ENCODE measurements around the gene CAB39. TPM values are rescaled to one million over a fixed set of nuclear protein-coding genes. Genes with fewer than 3 reads are reported as not detected.
A peak's percentile ranks its signal among the peaks of the same experiment; 100 is the strongest.

CAB39 gene
- total RNA-seq, 1 donor from 2014 or later: 66.6 TPM

GRCh38 chr2:230732914-230733401 is 20.3 kb downstream of the CAB39 start:
- H3K27me3 ChIP-seq (ENCODE audit: insufficient read depth, low read length): no peaks in the 10 kb centered on the region
- no peak overlapping the region for H2AFZ ChIP-seq (ENCODE audit: low read depth, low read length)
- peaks cover 4% of the 10 kb centered on the region for H3K36me3 ChIP-seq (ENCODE audit: insufficient read depth, low read length)
- no peak for TF ChIP-seq CTCF (IDR thresholded peaks at IDR 0.05; ENCODE audit: insufficient read depth, low read depth, low read length)
- no peak for TF ChIP-seq EZH2 (IDR thresholded peaks at IDR 0.05; ENCODE audit: insufficient read depth, low read length)
- H3K4me1 ChIP-seq (ENCODE audit: insufficient read depth, low read length): no peaks in the 10 kb centered on the region
- no peak overlapping the region for H3K4me3 Mint-ChIP-seq (ENCODE audit: unreplicated experiment)
- H3K9me3 ChIP-seq (ENCODE audit: insufficient read depth, low read depth, low read length): no peaks in the 10 kb centered on the region
- no peak overlapping the region for H3K4me3 ChIP-seq (ENCODE audit: insufficient read depth, low read depth, low read length)
- peaks cover 88% of the 10 kb centered on the region for H4K20me1 ChIP-seq (ENCODE audit: insufficient read depth, low read length)
- H3K4me1 Mint-ChIP-seq (ENCODE audit: low read depth, unreplicated experiment): peaks cover 22% of the 10 kb centered on the region
- FAIRE-seq (no peak), DNase-seq (ENCODE audit: low read depth) (no peak)
- peaks cover 98% of the 10 kb centered on the region for H3K79me2 ChIP-seq (ENCODE audit: insufficient read depth, low read length)
- no peak overlapping the region for H3K27ac ChIP-seq (ENCODE audit: low read depth, low read length)
- no peak overlapping the region for H3K4me2 ChIP-seq (ENCODE audit: low read length)
- H3K9ac ChIP-seq (ENCODE audit: low read length): no peak overlapping the region
- H3K9me3 Mint-ChIP-seq (ENCODE audit: unreplicated experiment): no peaks in the 10 kb centered on the region
- peak overlapping the region; percentile 19 for H3K27ac Mint-ChIP-seq (ENCODE audit: unreplicated experiment)
- H3K27me3 Mint-ChIP-seq (ENCODE audit: low read depth, unreplicated experiment): no peaks in the 10 kb centered on the region
- H3K36me3 Mint-ChIP-seq (ENCODE audit: low read depth, unreplicated experiment): peaks cover 10% of the 10 kb centered on the region

GRCh38 chr2:230734247-230735175 is 21.9 kb downstream of the CAB39 start:
- H2AFZ ChIP-seq (ENCODE audit: low read depth, low read length): no peak overlapping the region
- Mint-ChIP-seq H3K36me3 (ENCODE audit: low read depth, unreplicated experiment) (peaks cover 8% of the 10 kb centered on the region), H3K4me3 (ENCODE audit: unreplicated experiment) (no peak overlapping the region), H3K9me3 (ENCODE audit: unreplicated experiment) (no peaks in the 10 kb centered on the region), H3K4me1 (ENCODE audit: low read depth, unreplicated experiment) (peaks cover 33% of the 10 kb centered on the region), H3K27me3 (ENCODE audit: low read depth, unreplicated experiment) (no peaks in the 10 kb centered on the region), H3K27ac (ENCODE audit: unreplicated experiment) (peak overlapping the region; percentile 30)
- H3K36me3 ChIP-seq (ENCODE audit: insufficient read depth, low read length): peaks cover 4% of the 10 kb centered on the region
- no peak for FAIRE-seq
- H3K9me3 ChIP-seq (ENCODE audit: insufficient read depth, low read depth, low read length): no peaks in the 10 kb centered on the region
- H3K4me1 ChIP-seq (ENCODE audit: insufficient read depth, low read length): peaks cover 7% of the 10 kb centered on the region
- H3K27ac ChIP-seq (ENCODE audit: low read depth, low read length): no peak overlapping the region
- no peaks in the 10 kb centered on the region for H3K27me3 ChIP-seq (ENCODE audit: insufficient read depth, low read length)
- no peak overlapping the region for H3K4me3 ChIP-seq (ENCODE audit: insufficient read depth, low read depth, low read length)
- H3K79me2 ChIP-seq (ENCODE audit: insufficient read depth, low read length): peaks cover 98% of the 10 kb centered on the region
- no peak for DNase-seq (ENCODE audit: low read depth)
- H3K9ac ChIP-seq (ENCODE audit: low read length): no peak overlapping the region
- H3K4me2 ChIP-seq (ENCODE audit: low read length): no peak overlapping the region
- TF ChIP-seq CTCF (IDR thresholded peaks at IDR 0.05; ENCODE audit: insufficient read depth, low read depth, low read length) (no peak), EZH2 (IDR thresholded peaks at IDR 0.05; ENCODE audit: insufficient read depth, low read length) (no peak)
- H4K20me1 ChIP-seq (ENCODE audit: insufficient read depth, low read length): peaks cover 89% of the 10 kb centered on the region

- Histone ChIP-seq H3K27me3 (ENCODE audit: insufficient read depth, low read length) (no peaks in the 10 kb centered on the region), H3K79me2 (ENCODE audit: insufficient read depth, low read length) (peaks cover 98% of the 10 kb centered on the region), H2AFZ (ENCODE audit: low read depth, low read length) (no peak overlapping the region), H3K9ac (ENCODE audit: low read length) (no peak overlapping the region), H3K4me2 (ENCODE audit: low read length) (no peak overlapping the region), H3K9me3 (ENCODE audit: insufficient read depth, low read depth, low read length) (no peaks in the 10 kb centered on the region), H3K4me3 (ENCODE audit: insufficient read depth, low read depth, low read length) (no peak overlapping the region), H3K4me1 (ENCODE audit: insufficient read depth, low read length) (peaks cover 7% of the 10 kb centered on the region), H3K36me3 (ENCODE audit: insufficient read depth, low read length) (peaks cover 4% of the 10 kb centered on the region), H3K27ac (ENCODE audit: low read depth, low read length) (no peak overlapping the region), H4K20me1 (ENCODE audit: insufficient read depth, low read length) (peaks cover 93% of the 10 kb centered on the region)
- H3K9me3 Mint-ChIP-seq (ENCODE audit: unreplicated experiment): no peaks in the 10 kb centered on the region
- no peak overlapping the region for H3K27ac Mint-ChIP-seq (ENCODE audit: unreplicated experiment)
- peaks cover 10% of the 10 kb centered on the region for H3K36me3 Mint-ChIP-seq (ENCODE audit: low read depth, unreplicated experiment)
- FAIRE-seq (no peak), DNase-seq (ENCODE audit: low read depth) (no peak)
- H3K4me1 Mint-ChIP-seq (ENCODE audit: low read depth, unreplicated experiment): peaks cover 33% of the 10 kb centered on the region
- no peak for TF ChIP-seq CTCF (IDR thresholded peaks at IDR 0.05; ENCODE audit: insufficient read depth, low read depth, low read length)
- no peak for TF ChIP-seq EZH2 (IDR thresholded peaks at IDR 0.05; ENCODE audit: insufficient read depth, low read length)
- H3K27me3 Mint-ChIP-seq (ENCODE audit: low read depth, unreplicated experiment): no peaks in the 10 kb centered on the region
- peak overlapping the region; percentile 17 for H3K4me3 Mint-ChIP-seq (ENCODE audit: unreplicated experiment)
Observed at GRCh38 chr2:230735884-230736283, 23.2 kb downstream of the CAB39 start.
